OCI-LY1 (cell line): Measurements from ENCODE around the gene SUGCT.

Source experiments
- H2AFZ ChIP-seq: fragments of 200-600 bp; sonication (generic), shearing (Covaris generic); 2 replicates; pipeline ENCODE4 v1.6.0; 2014; ENCODE audit warnings: antibody characterized with exemption, mild to moderate bottlenecking, low read length
- H3F3A ChIP-seq: fragments of 200-600 bp; sonication (generic), shearing (Covaris generic); 2 replicates; pipeline ENCODE4 v1.6.0; 2014; ENCODE audit warnings: mild to moderate bottlenecking, antibody characterized with exemption, low read length, moderate library complexity; ENCODE audit not compliant: insufficient read depth
- H3K27ac ChIP-seq: fragments of 200-600 bp; sonication (generic); 2 replicates; pipeline ENCODE4 v1.5.1; 2014; ENCODE audit warnings: low read length, mixed run types, mild to moderate bottlenecking, low read depth; ENCODE audit not compliant: poor library complexity, severe bottlenecking
- H3K27me3 ChIP-seq: fragments of 200-600 bp; sonication (generic); 2 replicates; pipeline ENCODE4 v1.6.0; 2014; ENCODE audit warnings: antibody characterized with exemption, mild to moderate bottlenecking, low read length, moderate library complexity; ENCODE audit not compliant: insufficient read depth
- H3K36me3 ChIP-seq: fragments of 200-600 bp; sonication (generic); 2 replicates; pipeline ENCODE4 v1.6.1; 2014; ENCODE audit warnings: mild to moderate bottlenecking, antibody characterized with exemption, low read length, moderate library complexity, mixed read lengths; ENCODE audit not compliant: insufficient read depth
- H3K4me1 ChIP-seq: fragments of 200-600 bp; sonication (generic); 2 replicates; pipeline ENCODE4 v1.5.1; 2014; ENCODE audit warnings: mild to moderate bottlenecking, low read length, moderate library complexity; ENCODE audit not compliant: insufficient read depth, severe bottlenecking
- H3K4me2 ChIP-seq: fragments of 200-600 bp; sonication (generic), shearing (Covaris generic); 2 replicates; pipeline ENCODE4 v1.6.1; 2014; ENCODE audit warnings: low read length
- H3K4me3 ChIP-seq: fragments of 200-600 bp; sonication (generic); 2 replicates; pipeline ENCODE4 v1.5.1; 2014; ENCODE audit warnings: low read length, low read depth, mild to moderate bottlenecking, mixed read lengths; ENCODE audit not compliant: poor library complexity, severe bottlenecking
- H3K79me2 ChIP-seq: fragments of 200-600 bp; shearing (Covaris generic); 2 replicates; pipeline ENCODE4 v1.6.1; 2016; ENCODE audit warnings: mixed run types, low read length, mixed read lengths; ENCODE audit not compliant: insufficient read depth
- H3K9ac ChIP-seq: fragments of 200-600 bp; sonication (generic), shearing (Covaris generic); 2 replicates; pipeline ENCODE4 v1.6.1; 2014; ENCODE audit warnings: mild to moderate bottlenecking, low read length, mixed read lengths
- H3K9me2 ChIP-seq: fragments of 200-600 bp; sonication (generic), shearing (Covaris generic); 2 replicates; pipeline ENCODE4 v1.6.1; 2014; ENCODE audit warnings: low read depth, mild to moderate bottlenecking, low read length, mixed read lengths
- H3K9me3 ChIP-seq: fragments of 200-600 bp; shearing (Covaris generic); 2 replicates; pipeline ENCODE4 v1.6.1; 2014; ENCODE audit warnings: low read length, mixed read lengths
- H4K20me1 ChIP-seq: fragments of 200-600 bp; sonication (generic), shearing (Covaris generic); 2 replicates; pipeline ENCODE4 v1.6.0; 2016; ENCODE audit warnings: mild to moderate bottlenecking, low read length; ENCODE audit not compliant: insufficient read depth
- CTCF ChIP-seq: fragments of 200-600 bp; sonication (generic), shearing (Covaris generic); IDR thresholded peaks from 2 replicates; pipeline ENCODE4 v1.5.1; 2017; ENCODE audit warnings: mild to moderate bottlenecking, antibody characterized with exemption, low read length, moderate library complexity, mixed read lengths
- EZH2 ChIP-seq: fragments of 200-600 bp; sonication (generic), shearing (Covaris generic); IDR thresholded peaks from 2 replicates; pipeline ENCODE4 v1.8.0; 2017; ENCODE audit warnings: borderline replicate concordance, mixed run types, mild to moderate bottlenecking, antibody characterized with exemption, low read length, moderate library complexity, mixed read lengths

SUGCT gene

DNA sequence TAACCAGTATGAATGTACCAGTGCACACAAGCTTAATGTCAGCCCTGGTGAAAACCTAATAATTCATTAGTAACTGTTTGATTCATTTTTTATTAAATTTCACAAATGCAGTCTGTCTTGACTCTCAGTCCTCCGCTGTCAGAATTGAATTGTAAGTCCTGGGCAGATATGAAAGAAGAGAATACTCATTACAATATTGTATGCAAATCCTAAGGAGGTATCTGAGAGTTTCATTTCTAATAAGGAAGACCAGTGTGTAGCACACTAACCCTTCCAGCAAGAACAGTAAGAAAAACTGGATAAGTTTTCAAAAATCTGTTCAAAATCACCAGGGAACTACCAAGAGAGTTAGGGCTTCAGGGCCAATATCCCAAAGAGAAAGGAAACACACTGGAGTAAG is 652.1 kb downstream of the SUGCT start:
- Histone ChIP-seq H3K4me3 (no peak overlapping the region), H3K27me3 (no peaks in the 10 kb centered on the region), H3K9ac (no peak overlapping the region), H3K9me3 (no peaks in the 10 kb centered on the region), H3K4me1 (no peaks in the 10 kb centered on the region), H3K79me2 (no peaks in the 10 kb centered on the region), H3K4me2 (no peak overlapping the region), H3K36me3 (no peaks in the 10 kb centered on the region), H3K9me2 (no peaks in the 10 kb centered on the region), H2AFZ (no peak overlapping the region), H3F3A (no peaks in the 10 kb centered on the region), H3K27ac (no peak overlapping the region), H4K20me1 (no peaks in the 10 kb centered on the region)
- no peak for TF ChIP-seq CTCF
- no peak for TF ChIP-seq EZH2

DNA sequence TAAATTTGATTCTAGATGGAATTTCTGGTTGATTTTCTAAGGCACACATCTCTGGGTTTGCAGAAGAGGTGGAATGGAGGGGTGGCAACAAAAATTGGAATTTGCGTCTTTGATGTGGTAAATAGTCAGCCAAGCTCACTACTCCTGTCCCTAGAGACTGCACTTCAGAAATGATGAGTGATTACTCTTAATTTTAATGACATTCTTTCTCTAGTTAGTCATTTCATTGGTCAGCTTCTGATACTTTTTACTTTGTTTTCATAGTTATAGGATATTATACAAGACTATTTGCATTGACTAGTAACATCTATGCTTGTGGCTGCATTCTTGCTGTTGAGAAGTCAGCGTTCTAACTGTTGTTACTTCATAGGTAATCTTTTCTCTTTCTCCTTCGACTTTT is 658.3 kb downstream of the SUGCT start:
- Histone ChIP-seq H3K4me2 (no peak overlapping the region), H3F3A (no peaks in the 10 kb centered on the region)
- TF ChIP-seq CTCF (no peak), EZH2 (no peak)

DNA sequence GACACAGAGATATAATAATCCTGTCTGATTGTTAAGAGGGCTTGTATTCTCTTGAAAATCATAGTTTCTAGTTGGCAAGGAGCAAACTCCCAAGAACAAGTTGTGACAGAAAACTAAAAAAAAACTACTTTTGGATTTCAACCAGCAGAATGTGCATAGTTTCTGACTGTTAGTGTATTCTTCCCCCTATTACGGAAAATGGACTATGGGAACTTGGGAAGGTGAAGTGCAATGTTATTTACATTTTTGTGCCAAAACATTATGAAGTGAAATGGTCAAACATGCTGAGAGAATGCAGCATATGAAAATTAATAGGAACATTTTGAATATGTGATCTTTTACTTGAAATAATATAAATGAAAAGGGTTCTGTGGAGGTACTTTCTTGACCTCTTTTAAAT is 660.8 kb downstream of the SUGCT start:
- Histone ChIP-seq H3K4me2 (no peak overlapping the region), H3K27me3 (no peaks in the 10 kb centered on the region), H3K9me2 (no peaks in the 10 kb centered on the region), H3K36me3 (no peaks in the 10 kb centered on the region), H3K4me3 (no peak overlapping the region), H3K79me2 (no peaks in the 10 kb centered on the region), H3K9me3 (no peaks in the 10 kb centered on the region), H3K9ac (no peak overlapping the region), H3K4me1 (no peaks in the 10 kb centered on the region), H3F3A (no peaks in the 10 kb centered on the region), H3K27ac (no peak overlapping the region), H4K20me1 (no peaks in the 10 kb centered on the region), H2AFZ (no peak overlapping the region)
- TF ChIP-seq EZH2 (no peak), CTCF (no peak)

More for the DNA sequence above, 658.3 kb downstream of the SUGCT start:
- Histone ChIP-seq H3K9me2 (no peaks in the 10 kb centered on the region), H3K9ac (no peak overlapping the region), H3K4me1 (no peaks in the 10 kb centered on the region), H3K9me3 (no peaks in the 10 kb centered on the region), H3K79me2 (no peaks in the 10 kb centered on the region), H3K27me3 (no peaks in the 10 kb centered on the region), H3K4me3 (no peak overlapping the region), H2AFZ (no peak overlapping the region), H3K27ac (no peak overlapping the region), H4K20me1 (no peaks in the 10 kb centered on the region), H3K36me3 (no peaks in the 10 kb centered on the region)
